Fibroblast of the aortic adventitia (primary cell): ENCODE data around the gene SLC26A5. TPM values are rescaled to one million over a fixed set of nuclear protein-coding genes. Genes with fewer than 3 reads are reported as not detected.
"Not testable (repeated sequence)": the region's sequence is repeated elsewhere in the genome, so short reads cannot be mapped to it uniquely, and the experiment has no call there.

Source experiments
- DNase-seq: peaks from one replicate; pipeline ENCODE4 v3.0.0-alpha.2; 2010; ENCODE audit warnings: low read depth
- H3K4me3 ChIP-seq: 2 replicates; pipeline ENCODE4 v1.5.1; 2011; ENCODE audit warnings: low read depth, mild to moderate bottlenecking, control low read depth, low read length, moderate library complexity
- CTCF ChIP-seq: IDR thresholded peaks from 2 replicates; pipeline ENCODE4 v1.5.1; 2011; ENCODE audit warnings: mild to moderate bottlenecking, low read length, control low read depth, inconsistent platforms; ENCODE audit not compliant: insufficient read depth
- total RNA-seq: library from RNA; depleted of rRNA; stranded (reverse); fragments of >200 nt; gene quantifications from 2 replicates; pipeline ENCODE4 v1.2.3, GENCODE V29; 2012; ENCODE audit warnings: low replicate concordance

The SLC26A5 gene
- total RNA-seq, 1 donor, result not detected

- no peak for TF ChIP-seq CTCF
- DNase-seq, result no peak
- H3K4me3 ChIP-seq, result no peak overlapping the region
These were observed 20.8 kb downstream of the SLC26A5 start for GRCh38 chr7:103425177-103425576.

GRCh38 chr7:103423467-103424179, 22.4 kb downstream of the SLC26A5 start:
- no peak overlapping the region for H3K4me3 ChIP-seq
- TF ChIP-seq CTCF, result no peak
- DNase-seq, result no peak

- H3K4me3 ChIP-seq, result no peak overlapping the region
- DNase-seq, result no peak
- no peak for TF ChIP-seq CTCF
These were observed 25.1 kb downstream of the SLC26A5 start for GRCh38 chr7:103420857-103421384.

- no peak overlapping the region for H3K4me3 ChIP-seq
- no peak for DNase-seq
- TF ChIP-seq CTCF, result no peak
These were observed 27.8 kb downstream of the SLC26A5 start for GRCh38 chr7:103418241-103418640.

GRCh38 chr7:103413407-103413806, 32.6 kb downstream of the SLC26A5 start:
- no peak overlapping the region for H3K4me3 ChIP-seq
- no peak for TF ChIP-seq CTCF
- no peak for DNase-seq

- TF ChIP-seq CTCF, result no peak
- no peak overlapping the region for H3K4me3 ChIP-seq
- DNase-seq, result no peak
These were observed 33.9 kb downstream of the SLC26A5 start for GRCh38 chr7:103412151-103412550.

GRCh38 chr7:103405789-103406613, 40.0 kb downstream of the SLC26A5 start:
- H3K4me3 ChIP-seq, DNase-seq: not testable (repeated sequence)

GRCh38 chr7:103399687-103400086, 46.3 kb downstream of the SLC26A5 start:
- DNase-seq, H3K4me3 ChIP-seq: not testable (repeated sequence)
